VCaP (cell line): ENCODE data around the gene MAP3K2.

Experiments
- H3K27ac ChIP-seq: fragments of 450-650 bp; 2 replicates; pipeline ENCODE4 v1.5.1; 2017
- CTCF ChIP-seq: fragments of 450-650 bp; conservative IDR thresholded peaks from 2 replicates; pipeline ENCODE4 v1.5.1; 2017; ENCODE audit warnings: mild to moderate bottlenecking, moderate library complexity

MAP3K2 gene

DNA sequence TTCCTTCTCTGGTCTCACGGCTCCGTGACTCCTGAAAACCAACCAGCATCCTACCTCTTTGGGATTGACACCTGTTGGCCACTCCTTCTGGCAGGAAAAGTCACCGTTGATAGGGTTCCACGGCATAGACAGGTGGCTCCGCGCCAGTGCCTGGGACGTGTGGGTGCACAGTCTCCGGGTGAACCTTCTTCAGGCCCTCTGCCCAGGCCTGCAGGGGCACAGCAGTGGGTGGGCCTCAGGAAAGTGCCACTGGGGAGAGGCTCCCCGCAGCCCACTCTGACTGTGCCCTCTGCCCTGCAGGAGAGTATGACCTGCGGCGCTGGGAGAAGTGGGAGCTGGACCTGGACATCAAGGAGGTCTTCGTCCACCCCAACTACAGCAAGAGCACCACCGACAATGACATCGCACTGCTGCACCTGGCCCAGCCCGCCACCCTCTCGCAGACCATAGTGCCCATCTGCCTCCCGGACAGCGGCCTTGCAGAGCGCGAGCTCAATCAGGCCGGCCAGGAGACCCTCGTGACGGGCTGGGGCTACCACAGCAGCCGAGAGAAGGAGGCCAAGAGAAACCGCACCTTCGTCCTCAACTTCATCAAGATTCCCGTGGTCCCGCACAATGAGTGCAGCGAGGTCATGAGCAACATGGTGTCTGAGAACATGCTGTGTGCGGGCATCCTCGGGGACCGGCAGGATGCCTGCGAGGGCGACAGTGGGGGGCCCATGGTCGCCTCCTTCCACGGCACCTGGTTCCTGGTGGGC is 40.5 kb upstream of the MAP3K2 start:
- no peak for TF ChIP-seq CTCF

DNA sequence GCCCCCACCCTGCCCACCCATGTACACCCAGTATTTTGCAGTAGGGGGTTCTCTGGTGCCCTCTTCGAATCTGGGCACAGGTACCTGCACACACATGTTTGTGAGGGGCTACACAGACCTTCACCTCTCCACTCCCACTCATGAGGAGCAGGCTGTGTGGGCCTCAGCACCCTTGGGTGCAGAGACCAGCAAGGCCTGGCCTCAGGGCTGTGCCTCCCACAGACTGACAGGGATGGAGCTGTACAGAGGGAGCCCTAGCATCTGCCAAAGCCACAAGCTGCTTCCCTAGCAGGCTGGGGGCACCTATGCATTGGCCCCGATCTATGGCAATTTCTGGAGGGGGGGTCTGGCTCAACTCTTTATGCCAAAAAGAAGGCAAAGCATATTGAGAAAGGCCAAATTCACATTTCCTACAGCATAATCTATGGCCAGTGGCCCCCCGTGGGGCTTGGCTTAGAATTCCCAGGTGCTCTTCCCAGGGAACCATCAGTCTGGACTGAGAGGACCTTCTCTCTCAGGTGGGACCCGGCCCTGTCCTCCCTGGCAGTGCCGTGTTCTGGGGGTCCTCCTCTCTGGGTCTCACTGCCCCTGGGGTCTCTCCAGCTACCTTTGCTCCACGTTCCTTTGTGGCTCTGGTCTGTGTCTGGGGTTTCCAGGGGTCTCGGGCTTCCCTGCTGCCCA is 39.7 kb upstream of the MAP3K2 start:
- TF ChIP-seq CTCF, result no peak
- no peak overlapping the region for H3K27ac ChIP-seq

More for the DNA sequence above, 40.5 kb upstream of the MAP3K2 start:
- no peak overlapping the region for H3K27ac ChIP-seq

DNA sequence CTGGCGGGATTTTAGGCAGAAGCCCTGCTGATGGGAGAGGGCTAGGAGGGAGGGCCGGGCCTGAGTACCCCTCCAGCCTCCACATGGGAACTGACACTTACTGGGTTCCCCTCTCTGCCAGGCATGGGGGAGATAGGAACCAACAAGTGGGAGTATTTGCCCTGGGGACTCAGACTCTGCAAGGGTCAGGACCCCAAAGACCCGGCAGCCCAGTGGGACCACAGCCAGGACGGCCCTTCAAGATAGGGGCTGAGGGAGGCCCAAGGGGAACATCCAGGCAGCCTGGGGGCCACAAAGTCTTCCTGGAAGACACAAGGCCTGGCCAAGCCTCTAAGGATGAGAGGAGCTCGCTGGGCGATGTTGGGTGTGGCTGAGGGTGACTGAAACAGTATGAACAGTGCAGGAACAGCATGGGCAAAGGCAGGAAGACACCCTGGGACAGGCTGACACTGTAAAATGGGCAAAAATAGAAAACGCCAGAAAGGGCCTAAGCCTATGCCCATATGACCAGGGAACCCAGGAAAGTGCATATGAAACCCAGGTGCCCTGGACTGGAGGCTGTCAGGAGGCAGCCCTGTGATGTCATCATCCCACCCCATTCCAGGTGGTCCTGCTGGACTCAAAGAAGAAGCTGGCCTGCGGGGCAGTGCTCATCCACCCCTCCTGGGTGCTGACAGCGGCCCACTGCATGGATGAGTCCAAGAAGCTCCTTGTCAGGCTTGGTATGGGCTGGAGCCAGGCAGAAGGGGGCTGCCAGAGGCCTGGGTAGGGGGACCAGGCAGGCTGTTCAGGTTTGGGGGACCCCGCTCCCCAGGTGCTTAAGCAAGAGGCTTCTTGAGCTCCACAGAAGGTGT is 39.0 kb upstream of the MAP3K2 start:
- no peak overlapping the region for H3K27ac ChIP-seq
- TF ChIP-seq CTCF, result no peak

- H3K27ac ChIP-seq, result no peak overlapping the region
- no peak for TF ChIP-seq CTCF
Measured at GRCh38 chr2:127425540-127426490, 38.0 kb upstream of the MAP3K2 start.

GRCh38 chr2:127424598-127425520 is 37.1 kb upstream of the MAP3K2 start:
- H3K27ac ChIP-seq, result no peak overlapping the region
- no peak for TF ChIP-seq CTCF

- no peak overlapping the region for H3K27ac ChIP-seq
- 0 out of 2 replicates have a peak, but pooled peaks have one; percentile 16 for TF ChIP-seq CTCF
Measured at GRCh38 chr2:127423880-127424279, 36.1 kb upstream of the MAP3K2 start.
